Measurements from ENCODE around the gene RAB5IF.

RAB5IF gene

GRCh38 chr20:36645353-36645752 is 39.8 kb downstream of the RAB5IF start:
- Histone ChIP-seq H4K91ac (ENCODE audit: low read depth, low read length) (no peak overlapping the region), H2BK5ac (ENCODE audit: low read depth, low read length, poor library complexity) (no peak overlapping the region), H3K18ac (ENCODE audit: low read length) (no peak overlapping the region), H3K4me3 (ENCODE audit: low read depth, low read length) (no peak overlapping the region), H2BK120ac (ENCODE audit: insufficient read depth, low read length, poor library complexity) (no peak overlapping the region), H3K36me3 (ENCODE audit: control insufficient read depth in 1 of 2, insufficient read depth in 2 of 2, low read length in 2 of 2) (no peaks in the 10 kb centered on the region), H3K4me1 (ENCODE audit: control insufficient read depth in 1 of 2, insufficient read depth in 2 of 2, low read length in 2 of 2) (no peaks in the 10 kb centered on the region), H3K79me2 (ENCODE audit: control insufficient read depth, insufficient read depth, low read length, poor library complexity) (no peaks in the 10 kb centered on the region), H3K27ac (ENCODE audit: low read depth, low read length) (no peak overlapping the region), H3K79me1 (ENCODE audit: low read length) (no peaks in the 10 kb centered on the region), H3K27me3 (ENCODE audit: insufficient read depth, low read length) (no peaks in the 10 kb centered on the region), H3K14ac (ENCODE audit: low read length) (no peak overlapping the region), H3K9me3 (ENCODE audit: insufficient read depth, low read depth, low read length) (no peaks in the 10 kb centered on the region), H2BK12ac (ENCODE audit: low read length) (no peak overlapping the region), H3K4me2 (ENCODE audit: low read length) (no peak overlapping the region), H4K8ac (ENCODE audit: low read depth, low read length) (no peak overlapping the region), H4K12ac (ENCODE audit: low read depth, low read length) (no peak overlapping the region), H3K9ac (ENCODE audit: low read length) (no peak overlapping the region), H3K23ac (ENCODE audit: low read length) (no peak overlapping the region), H3K4ac (ENCODE audit: low read depth, low read length) (no peak overlapping the region), H2AK5ac (ENCODE audit: low read length) (no peak overlapping the region), H2AFZ (ENCODE audit: insufficient read depth, low read length, poor library complexity) (no peak overlapping the region)
- no CpG with 5 or more reads among the region's 7 CpGs for WGBS (ENCODE audit: extremely low coverage, insufficient coverage, insufficient read length)
- no peak for DNase-seq

- H3K27me3 ChIP-seq (ENCODE audit: insufficient read depth, low read length): no peaks in the 10 kb centered on the region
- no peak within 1 kb of the TSS for H4K12ac ChIP-seq (ENCODE audit: low read depth, low read length)
- no CpG with 5 or more reads among the region's 9 CpGs for WGBS (ENCODE audit: extremely low coverage, insufficient coverage, insufficient read length)
- no peak within 1 kb of the TSS for H3K4me2 ChIP-seq (ENCODE audit: low read length)
- H4K8ac ChIP-seq (ENCODE audit: low read depth, low read length): no peak within 1 kb of the TSS
- no peak within 1 kb of the TSS for H3K18ac ChIP-seq (ENCODE audit: low read length)
- H3K4me1 ChIP-seq (ENCODE audit: control insufficient read depth in 1 of 2, insufficient read depth in 2 of 2, low read length in 2 of 2): no peaks in the 10 kb centered on the region
- no peaks in the 10 kb centered on the region for H3K36me3 ChIP-seq (ENCODE audit: control insufficient read depth in 1 of 2, insufficient read depth in 2 of 2, low read length in 2 of 2)
- H3K4ac ChIP-seq (ENCODE audit: low read depth, low read length): no peak within 1 kb of the TSS
- no peak within 1 kb of the TSS for H2AK5ac ChIP-seq (ENCODE audit: low read length)
- H4K91ac ChIP-seq (ENCODE audit: low read depth, low read length): no peak within 1 kb of the TSS
- H3K14ac ChIP-seq (ENCODE audit: low read length): no peak within 1 kb of the TSS
- H3K9ac ChIP-seq (ENCODE audit: low read length): no peak within 1 kb of the TSS
- no peak within 1 kb of the TSS for H2BK12ac ChIP-seq (ENCODE audit: low read length)
- no peak for DNase-seq
- H3K27ac ChIP-seq (ENCODE audit: low read depth, low read length): no peak within 1 kb of the TSS
- no peaks in the 10 kb centered on the region for H3K79me1 ChIP-seq (ENCODE audit: low read length)
- H3K9me3 ChIP-seq (ENCODE audit: insufficient read depth, low read depth, low read length): no peaks in the 10 kb centered on the region
- H3K23ac ChIP-seq (ENCODE audit: low read length): no peak within 1 kb of the TSS
- no peaks in the 10 kb centered on the region for H3K79me2 ChIP-seq (ENCODE audit: control insufficient read depth, insufficient read depth, low read length, poor library complexity)
- H2BK5ac ChIP-seq (ENCODE audit: low read depth, low read length, poor library complexity): no peak within 1 kb of the TSS
- H2BK120ac ChIP-seq (ENCODE audit: insufficient read depth, low read length, poor library complexity): no peak within 1 kb of the TSS
- H3K4me3 ChIP-seq (ENCODE audit: low read depth, low read length): no peak within 1 kb of the TSS
- H2AFZ ChIP-seq (ENCODE audit: insufficient read depth, low read length, poor library complexity): no peak within 1 kb of the TSS
These were observed 40.4 kb downstream of the RAB5IF start, which contains the start of gene SLA2 for GRCh38 chr20:36645998-36646397. SLA2 (minus strand) TSS chr20:36646196; CDS start chr20:36641335, 4,861 bp downstream.

GRCh38 chr20:36646678-36647077 is 41.1 kb downstream of the RAB5IF start:
- Histone ChIP-seq H4K12ac (ENCODE audit: low read depth, low read length) (no peak overlapping the region), H2BK120ac (ENCODE audit: insufficient read depth, low read length, poor library complexity) (no peak overlapping the region), H3K27ac (ENCODE audit: low read depth, low read length) (no peak overlapping the region), H3K9me3 (ENCODE audit: insufficient read depth, low read depth, low read length) (no peaks in the 10 kb centered on the region), H3K4me2 (ENCODE audit: low read length) (no peak overlapping the region), H2AK5ac (ENCODE audit: low read length) (no peak overlapping the region), H3K79me2 (ENCODE audit: control insufficient read depth, insufficient read depth, low read length, poor library complexity) (no peaks in the 10 kb centered on the region), H3K27me3 (ENCODE audit: insufficient read depth, low read length) (no peaks in the 10 kb centered on the region), H2BK12ac (ENCODE audit: low read length) (no peak overlapping the region), H2BK5ac (ENCODE audit: low read depth, low read length, poor library complexity) (no peak overlapping the region), H2AFZ (ENCODE audit: insufficient read depth, low read length, poor library complexity) (no peak overlapping the region), H4K91ac (ENCODE audit: low read depth, low read length) (no peak overlapping the region), H3K18ac (ENCODE audit: low read length) (no peak overlapping the region), H3K79me1 (ENCODE audit: low read length) (no peaks in the 10 kb centered on the region), H3K36me3 (ENCODE audit: control insufficient read depth in 1 of 2, insufficient read depth in 2 of 2, low read length in 2 of 2) (no peaks in the 10 kb centered on the region), H4K8ac (ENCODE audit: low read depth, low read length) (no peak overlapping the region), H3K9ac (ENCODE audit: low read length) (no peak overlapping the region), H3K14ac (ENCODE audit: low read length) (no peak overlapping the region), H3K23ac (ENCODE audit: low read length) (no peak overlapping the region), H3K4me1 (ENCODE audit: control insufficient read depth in 1 of 2, insufficient read depth in 2 of 2, low read length in 2 of 2) (no peaks in the 10 kb centered on the region), H3K4ac (ENCODE audit: low read depth, low read length) (no peak overlapping the region), H3K4me3 (ENCODE audit: low read depth, low read length) (no peak overlapping the region)
- no CpG with 5 or more reads among the region's 3 CpGs for WGBS (ENCODE audit: extremely low coverage, insufficient coverage, insufficient read length)
- DNase-seq: no peak

- no peak overlapping the region for H3K4ac ChIP-seq (ENCODE audit: low read depth, low read length)
- no peaks in the 10 kb centered on the region for H3K4me1 ChIP-seq (ENCODE audit: control insufficient read depth in 1 of 2, insufficient read depth in 2 of 2, low read length in 2 of 2)
- no peaks in the 10 kb centered on the region for H3K36me3 ChIP-seq (ENCODE audit: control insufficient read depth in 1 of 2, insufficient read depth in 2 of 2, low read length in 2 of 2)
- H3K9ac ChIP-seq (ENCODE audit: low read length): no peak overlapping the region
- no peak overlapping the region for H2BK5ac ChIP-seq (ENCODE audit: low read depth, low read length, poor library complexity)
- WGBS (ENCODE audit: extremely low coverage, insufficient coverage, insufficient read length): no CpG with 5 or more reads among the region's 8 CpGs
- no peak overlapping the region for H2AK5ac ChIP-seq (ENCODE audit: low read length)
- no peak overlapping the region for H3K18ac ChIP-seq (ENCODE audit: low read length)
- no peaks in the 10 kb centered on the region for H3K79me1 ChIP-seq (ENCODE audit: low read length)
- no peaks in the 10 kb centered on the region for H3K9me3 ChIP-seq (ENCODE audit: insufficient read depth, low read depth, low read length)
- no peak overlapping the region for H3K4me3 ChIP-seq (ENCODE audit: low read depth, low read length)
- no peak for DNase-seq
- H4K12ac ChIP-seq (ENCODE audit: low read depth, low read length): no peak overlapping the region
- H3K14ac ChIP-seq (ENCODE audit: low read length): no peak overlapping the region
- H2AFZ ChIP-seq (ENCODE audit: insufficient read depth, low read length, poor library complexity): no peak overlapping the region
- no peaks in the 10 kb centered on the region for H3K79me2 ChIP-seq (ENCODE audit: control insufficient read depth, insufficient read depth, low read length, poor library complexity)
- no peak overlapping the region for H2BK120ac ChIP-seq (ENCODE audit: insufficient read depth, low read length, poor library complexity)
- no peak overlapping the region for H4K8ac ChIP-seq (ENCODE audit: low read depth, low read length)
- no peak overlapping the region for H2BK12ac ChIP-seq (ENCODE audit: low read length)
- H4K91ac ChIP-seq (ENCODE audit: low read depth, low read length): no peak overlapping the region
- no peak overlapping the region for H3K23ac ChIP-seq (ENCODE audit: low read length)
- H3K27me3 ChIP-seq (ENCODE audit: insufficient read depth, low read length): no peaks in the 10 kb centered on the region
- no peak overlapping the region for H3K27ac ChIP-seq (ENCODE audit: low read depth, low read length)
- no peak overlapping the region for H3K4me2 ChIP-seq (ENCODE audit: low read length)
These were observed 41.9 kb downstream of the RAB5IF start for GRCh38 chr20:36647196-36648121.
